IgD-negative memory B cell (primary cell): Measurements from ENCODE around the gene LYPD8. TPM values are rescaled to one million over a fixed set of nuclear protein-coding genes. Genes with fewer than 3 reads are reported as not detected.

Experiments
- H3K27ac Mint-ChIP-seq, 3 donors: one replicate each; pipeline ENCODE4 v1.8.0; 2020 to 2022; ENCODE audit warnings: mild to moderate bottlenecking in 3 of 3, mixed read lengths in 3 of 3, moderate library complexity in 1 of 3
- H3K27me3 Mint-ChIP-seq: one replicate; pipeline ENCODE4 v1.8.0; 2021; ENCODE audit warnings: mixed read lengths
- H3K36me3 Mint-ChIP-seq: one replicate; pipeline ENCODE4 v1.8.0; 2020; ENCODE audit warnings: mild to moderate bottlenecking, mixed read lengths
- H3K4me1 Mint-ChIP-seq, 3 donors: one replicate each; pipeline ENCODE4 v1.8.0; 2020 to 2022; ENCODE audit warnings: mixed read lengths in 3 of 3, mild to moderate bottlenecking in 1 of 3
- H3K4me3 Mint-ChIP-seq, 4 donors: one replicate each; pipeline ENCODE4 v1.8.0; 2020 to 2022; ENCODE audit warnings: mild to moderate bottlenecking in 4 of 4, mixed read lengths in 4 of 4, moderate library complexity in 3 of 4
- H3K9me3 Mint-ChIP-seq, 3 donors: one replicate each; pipeline ENCODE4 v1.8.0; 2020 to 2021; ENCODE audit warnings: mixed read lengths in 3 of 3, mild to moderate bottlenecking in 1 of 3
- polyA plus RNA-seq: library from polyadenylated mRNA; unstranded; fragments of 300-500 nt; fragmentation: Illumina TruSeq; gene quantifications from one replicate; pipeline ENCODE4 v1.2.3, GENCODE V29; 2021

Gene LYPD8
- polyA plus RNA-seq, 1 donor from 2014 or later = not detected

DNA sequence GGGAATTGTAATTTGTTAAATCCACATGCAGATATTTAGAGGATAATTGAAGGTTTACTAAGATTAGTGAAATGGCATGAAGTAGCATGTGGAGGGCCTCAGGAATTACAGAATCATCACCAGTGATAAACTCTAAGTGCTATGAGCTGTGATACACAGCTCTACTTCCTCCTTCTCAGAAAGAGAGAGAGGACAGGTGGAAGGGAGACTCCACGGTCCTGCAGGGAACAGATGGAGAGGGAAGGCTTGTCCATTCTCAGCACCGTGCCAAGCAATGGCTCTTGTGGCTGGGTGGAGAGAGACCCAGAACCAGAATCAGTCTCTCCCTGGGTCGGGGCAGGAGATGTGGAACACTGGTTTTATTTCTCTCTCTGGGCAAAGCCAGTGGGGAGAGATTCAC lies 27.8 kb upstream of the LYPD8 start:
- Mint-ChIP-seq H3K27ac (no peak overlapping the region), H3K36me3 (peaks cover 3% of the 10 kb centered on the region), H3K9me3 (peaks cover 0 to 2% (median 2%) of the 10 kb centered on the region in 3 donors), H3K4me3 (no peak overlapping the region), H3K27me3 (no peaks in the 10 kb centered on the region), H3K4me1 (peaks cover 5 to 25% (median 20%) of the 10 kb centered on the region in 3 donors)

DNA sequence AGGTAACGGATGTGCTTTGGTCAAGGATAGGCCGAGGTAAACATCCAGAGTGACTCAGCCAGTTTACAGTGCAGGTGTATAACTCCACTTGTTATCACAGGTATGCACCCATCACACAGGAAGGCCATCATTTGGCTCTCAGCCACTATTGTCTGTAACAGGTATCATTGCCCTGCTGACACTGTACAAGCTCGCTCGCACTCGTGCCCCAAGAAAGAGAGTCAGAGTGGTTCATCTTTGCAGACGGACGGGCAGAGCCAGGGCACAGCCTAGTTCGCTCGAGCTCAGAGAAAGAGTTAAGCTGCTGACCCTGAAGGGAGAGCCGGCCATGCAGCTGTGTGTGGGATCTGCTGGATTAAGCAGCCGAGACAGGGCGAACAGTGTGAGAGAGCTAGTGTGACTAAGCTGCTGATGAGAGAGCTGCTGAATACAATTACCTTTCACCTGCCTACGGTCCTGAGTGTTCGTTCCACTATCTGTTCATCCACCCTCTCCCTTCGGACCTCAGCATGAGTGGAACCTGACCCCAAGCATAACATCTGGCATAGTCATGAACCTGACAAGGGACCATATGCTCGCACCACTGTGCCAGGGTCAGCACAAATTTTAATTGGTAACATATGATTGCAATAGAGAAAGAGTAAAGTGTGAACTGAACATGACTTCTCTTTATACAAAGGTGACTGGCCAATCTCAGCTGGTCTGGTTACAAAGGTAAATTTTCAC lies 27.0 kb upstream of the LYPD8 start:
- Mint-ChIP-seq H3K36me3 (peaks cover 3% of the 10 kb centered on the region), H3K27me3 (no peaks in the 10 kb centered on the region), H3K27ac (no peak overlapping the region), H3K4me1 (peaks cover 5 to 25% (median 20%) of the 10 kb centered on the region in 3 donors), H3K9me3 (peaks cover 0 to 4% (median 2%) of the 10 kb centered on the region in 3 donors), H3K4me3 (no peak overlapping the region)

DNA sequence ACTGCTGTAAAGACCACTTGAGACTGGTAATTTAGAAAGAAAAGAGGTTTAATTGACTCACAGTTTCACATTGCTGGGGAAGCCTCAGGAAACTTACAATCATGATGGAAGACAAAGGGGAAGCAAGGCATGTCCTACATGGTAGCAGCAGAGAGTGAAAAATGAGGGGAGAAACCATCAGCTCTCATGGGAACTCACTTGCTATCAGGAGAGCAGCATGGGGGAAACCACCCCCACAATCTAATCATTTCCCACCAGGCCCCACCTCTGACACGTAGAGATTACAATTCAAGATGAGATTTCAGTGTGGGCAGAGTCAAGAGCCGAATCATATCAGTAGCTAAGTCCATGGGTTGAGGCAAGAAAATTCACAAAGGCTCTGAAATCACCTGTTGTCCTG lies 23.8 kb upstream of the LYPD8 start:
- Mint-ChIP-seq H3K4me1 (peaks cover 4 to 13% (median 5%) of the 10 kb centered on the region in 3 donors), H3K27me3 (no peaks in the 10 kb centered on the region)

DNA sequence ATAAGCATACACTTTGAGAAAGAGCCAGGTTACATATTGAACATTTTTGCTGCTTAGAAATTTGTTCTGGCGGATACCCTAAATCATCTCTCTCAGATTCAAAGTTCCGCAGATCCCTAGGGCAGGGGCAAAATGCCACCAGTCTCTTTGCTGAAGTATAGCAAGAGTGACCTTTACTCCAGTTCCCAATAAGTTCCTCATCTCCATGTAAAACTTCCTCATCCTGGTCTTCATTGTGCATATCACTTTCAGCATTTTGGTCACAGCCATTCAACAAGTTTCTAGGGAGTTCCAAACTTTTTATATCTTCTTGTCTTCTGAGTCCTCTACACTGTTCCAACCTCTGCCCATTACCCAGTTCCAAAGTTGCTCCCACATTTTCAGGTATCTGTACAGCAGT lies 23.3 kb upstream of the LYPD8 start:
- peaks cover 4 to 13% (median 7%) of the 10 kb centered on the region in 3 donors for H3K4me1 Mint-ChIP-seq
- no peaks in the 10 kb centered on the region for H3K27me3 Mint-ChIP-seq
- H3K27ac Mint-ChIP-seq = no peak overlapping the region
- no peak overlapping the region for H3K4me3 Mint-ChIP-seq
- peaks cover 7 to 14% (median 10%) of the 10 kb centered on the region in 3 donors for H3K9me3 Mint-ChIP-seq
- peaks cover 13% of the 10 kb centered on the region for H3K36me3 Mint-ChIP-seq

More for the DNA sequence above, 23.8 kb upstream of the LYPD8 start:
- Mint-ChIP-seq H3K36me3 (peaks cover 12% of the 10 kb centered on the region), H3K9me3 (peaks cover 7 to 14% (median 10%) of the 10 kb centered on the region in 3 donors), H3K27ac (no peak overlapping the region), H3K4me3 (no peak overlapping the region)

DNA sequence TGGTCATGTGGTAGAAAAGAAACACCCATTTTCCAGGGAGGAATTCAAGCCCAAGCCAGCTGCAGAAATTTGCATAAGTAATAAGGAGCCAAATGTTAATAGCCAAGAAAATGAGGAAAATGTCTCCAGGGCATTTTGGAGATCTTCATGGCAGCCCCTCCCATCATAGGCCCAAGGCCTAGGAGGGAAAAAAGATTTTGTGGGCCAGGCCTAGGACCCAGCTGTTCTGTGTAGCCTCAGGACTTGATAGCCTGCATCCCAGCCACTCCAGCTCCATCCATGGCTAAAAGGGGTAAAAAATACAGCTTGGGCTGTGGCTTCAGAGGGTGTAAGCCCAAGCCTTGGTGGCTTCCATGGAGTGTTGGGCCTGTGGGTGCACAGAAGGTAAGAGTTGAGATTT lies 21.4 kb upstream of the LYPD8 start:
- peaks cover 13% of the 10 kb centered on the region for H3K36me3 Mint-ChIP-seq
- no peak overlapping the region for H3K27ac Mint-ChIP-seq
- no peaks in the 10 kb centered on the region for H3K27me3 Mint-ChIP-seq
- no peak overlapping the region for H3K4me3 Mint-ChIP-seq
- H3K9me3 Mint-ChIP-seq = peaks cover 7 to 14% (median 10%) of the 10 kb centered on the region in 3 donors
- peaks cover 2 to 4% (median 2%) of the 10 kb centered on the region in 3 donors for H3K4me1 Mint-ChIP-seq

DNA sequence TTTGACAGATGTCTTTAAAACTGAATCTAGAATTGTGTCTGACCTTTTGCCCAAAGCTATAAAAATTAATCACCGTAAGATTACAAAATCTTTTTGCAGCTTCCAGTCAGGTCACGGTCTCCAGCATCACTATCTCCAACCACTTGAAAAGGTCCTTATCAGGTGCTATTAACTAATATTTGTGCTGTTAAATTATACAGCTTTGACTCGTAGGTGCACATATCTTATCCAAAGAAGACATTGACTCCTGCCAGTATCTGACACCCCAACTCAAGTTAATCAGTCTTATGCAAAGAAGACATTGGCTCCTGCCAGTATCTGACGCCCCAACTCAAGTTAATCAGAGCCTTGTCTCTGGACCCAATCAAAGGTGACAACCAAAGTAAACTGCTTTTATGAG lies 19.9 kb upstream of the LYPD8 start:
- Mint-ChIP-seq H3K4me3 (no peak overlapping the region), H3K36me3 (peaks cover 10% of the 10 kb centered on the region), H3K4me1 (peaks cover 2 to 4% (median 2%) of the 10 kb centered on the region in 3 donors), H3K27ac (no peak overlapping the region), H3K27me3 (no peaks in the 10 kb centered on the region), H3K9me3 (peaks cover 5 to 12% (median 10%) of the 10 kb centered on the region in 3 donors)

DNA sequence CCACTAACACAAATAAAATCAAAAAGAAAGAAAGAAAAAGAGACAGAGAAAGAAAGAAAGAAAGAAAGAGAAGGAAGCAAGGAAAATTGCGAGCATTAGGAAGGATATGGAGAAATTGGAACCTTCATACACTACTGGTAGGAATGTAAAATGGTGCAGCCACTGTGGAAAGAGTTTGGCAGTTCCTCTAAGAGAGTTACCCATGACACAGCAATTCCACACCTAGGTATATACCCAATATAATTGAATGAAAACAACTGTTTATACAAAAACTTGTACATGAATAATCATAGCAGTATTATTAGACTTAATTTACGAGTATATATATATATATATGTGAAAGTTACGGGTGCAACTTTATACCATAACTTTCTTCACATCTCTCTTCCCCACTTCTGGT lies 4.1 kb upstream of the LYPD8 start:
- no peaks in the 10 kb centered on the region for H3K27me3 Mint-ChIP-seq
- H3K36me3 Mint-ChIP-seq = peaks cover 4% of the 10 kb centered on the region
- H3K27ac Mint-ChIP-seq = no peak overlapping the region
- peaks cover 0 to 2% (median 0%) of the 10 kb centered on the region in 3 donors for H3K4me1 Mint-ChIP-seq
- peaks cover 0 to 4% (median 2%) of the 10 kb centered on the region in 3 donors for H3K9me3 Mint-ChIP-seq
- no peak overlapping the region for H3K4me3 Mint-ChIP-seq

DNA sequence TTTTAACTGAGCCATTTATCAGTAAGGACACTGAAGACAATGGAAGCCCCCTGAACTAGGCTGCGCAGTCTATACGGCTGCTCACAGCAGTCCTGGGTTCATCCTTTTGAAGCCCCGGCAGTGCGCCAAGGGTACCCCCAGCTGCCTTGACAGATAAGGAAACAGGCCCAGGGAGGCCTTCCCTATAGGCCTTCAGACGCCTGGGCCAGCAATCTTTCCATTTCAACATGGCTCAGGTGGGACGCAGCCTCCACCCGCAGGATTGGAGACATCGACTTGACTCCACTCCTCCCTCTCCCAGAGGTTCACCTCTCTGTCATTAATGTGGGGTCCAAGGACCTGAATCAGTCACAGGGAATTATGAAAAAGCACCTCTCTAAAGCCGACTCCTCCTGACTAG lies 2.8 kb upstream of the LYPD8 start:
- no peak overlapping the region for H3K4me3 Mint-ChIP-seq
- peaks cover 0 to 2% (median 0%) of the 10 kb centered on the region in 3 donors for H3K4me1 Mint-ChIP-seq
- no peaks in the 10 kb centered on the region for H3K27me3 Mint-ChIP-seq
- H3K36me3 Mint-ChIP-seq = peaks cover 3% of the 10 kb centered on the region
- no peak overlapping the region for H3K27ac Mint-ChIP-seq
- peaks cover 0 to 4% (median 2%) of the 10 kb centered on the region in 3 donors for H3K9me3 Mint-ChIP-seq

DNA sequence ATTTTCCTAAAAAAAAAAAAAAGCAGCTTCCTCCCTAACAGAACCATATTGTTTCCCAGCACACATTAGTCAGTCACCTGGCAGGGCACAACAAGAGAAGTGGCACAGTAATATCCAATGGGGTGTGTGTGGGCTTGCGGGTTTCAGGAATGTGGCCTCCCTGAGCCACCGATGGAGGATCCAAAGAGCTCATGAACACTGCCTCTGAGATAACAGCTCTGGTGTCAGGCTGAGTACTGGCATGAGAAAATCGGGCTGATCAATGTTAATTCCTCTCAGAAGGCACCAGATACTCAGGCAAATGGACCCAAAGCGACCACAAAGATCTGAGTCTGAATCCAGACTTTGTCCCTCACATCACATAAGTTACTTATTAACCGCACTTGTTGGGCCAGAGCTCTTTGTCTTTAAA lies 2.2 kb upstream of the LYPD8 start:
- H3K27ac Mint-ChIP-seq = no peak overlapping the region
- H3K27me3 Mint-ChIP-seq = no peaks in the 10 kb centered on the region
- H3K36me3 Mint-ChIP-seq = peaks cover 3% of the 10 kb centered on the region
- H3K4me1 Mint-ChIP-seq = peaks cover 0 to 2% (median 0%) of the 10 kb centered on the region in 3 donors
- no peaks in the 10 kb centered on the region for H3K9me3 Mint-ChIP-seq
- no peak overlapping the region for H3K4me3 Mint-ChIP-seq

DNA sequence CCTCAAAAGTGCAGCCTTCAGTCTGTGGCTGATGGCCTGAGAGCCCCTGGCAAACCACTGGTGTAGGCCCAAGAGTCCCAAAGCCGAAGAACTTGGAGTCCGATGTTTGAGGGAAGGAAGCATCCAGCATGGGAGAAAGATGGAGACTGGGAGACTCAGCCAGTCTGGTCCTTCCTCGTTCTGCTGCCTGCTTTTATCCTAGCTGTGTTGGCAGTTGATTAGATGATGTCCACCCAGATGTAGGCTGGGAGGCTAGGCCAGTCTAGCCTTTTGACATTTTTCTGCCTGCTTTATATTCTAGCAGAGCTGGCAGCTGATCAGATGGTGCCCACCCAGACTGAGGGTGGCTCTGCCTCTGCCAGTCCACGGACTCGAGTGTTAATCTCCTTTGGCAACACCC lies 1.1 kb upstream of the LYPD8 start:
- Mint-ChIP-seq H3K4me3 (no peak overlapping the region), H3K9me3 (no peaks in the 10 kb centered on the region), H3K4me1 (peaks cover 3 to 7% (median 5%) of the 10 kb centered on the region in 3 donors)

DNA sequence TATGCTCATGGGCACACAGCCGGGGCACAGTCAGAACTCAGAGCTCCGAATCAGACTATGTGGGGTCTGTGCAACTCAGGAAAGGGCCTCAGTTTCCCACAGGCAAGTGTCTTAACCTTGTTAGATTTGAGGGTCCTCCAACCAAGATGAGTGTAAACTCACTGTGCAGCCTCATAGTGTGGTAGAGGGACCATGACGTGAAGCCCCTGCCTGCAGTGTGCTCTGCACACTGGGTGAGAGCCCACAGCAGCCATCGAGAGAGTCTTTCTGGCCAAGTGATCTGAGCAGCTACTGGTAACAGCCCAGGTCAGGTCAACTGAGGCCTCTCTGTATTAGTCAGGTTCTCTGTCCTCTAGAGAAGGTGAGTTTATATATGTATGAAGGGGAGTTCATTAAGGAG lies 592 bp upstream of the LYPD8 start:
- Mint-ChIP-seq H3K9me3 (no peaks in the 10 kb centered on the region), H3K27ac (no peak overlapping the region), H3K4me1 (peaks cover 8 to 10% (median 9%) of the 10 kb centered on the region in 3 donors), H3K27me3 (no peaks in the 10 kb centered on the region), H3K36me3 (no peaks in the 10 kb centered on the region), H3K4me3 (no peak overlapping the region)

More for the DNA sequence above, 1.1 kb upstream of the LYPD8 start:
- Mint-ChIP-seq H3K27ac (no peak overlapping the region), H3K36me3 (peaks cover 3% of the 10 kb centered on the region), H3K27me3 (no peaks in the 10 kb centered on the region)

DNA sequence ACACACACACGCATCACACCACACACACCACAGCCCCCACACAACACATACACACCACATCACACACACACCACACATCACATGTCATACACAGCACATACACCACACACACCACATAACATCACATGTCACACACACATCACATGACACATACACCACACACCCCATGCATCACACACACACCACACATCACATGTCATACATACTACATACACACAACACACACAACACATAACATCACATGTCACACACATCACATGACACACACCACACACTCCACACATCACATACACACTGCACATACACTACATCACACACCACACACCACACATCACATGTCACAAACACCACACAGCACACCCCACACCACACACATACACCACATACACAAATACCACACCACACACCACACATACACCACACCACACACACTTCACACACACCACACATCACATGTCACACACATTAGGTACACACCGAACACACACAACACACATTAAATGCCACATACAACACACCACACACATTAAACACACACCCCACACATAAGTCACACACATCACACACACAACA lies 1.8 kb downstream of the LYPD8 start:
- Mint-ChIP-seq H3K4me3 (no peak overlapping the region), H3K4me1 (peaks cover 11 to 18% (median 15%) of the 10 kb centered on the region in 3 donors), H3K27ac (no peak overlapping the region), H3K36me3 (no peaks in the 10 kb centered on the region), H3K9me3 (no peaks in the 10 kb centered on the region), H3K27me3 (no peaks in the 10 kb centered on the region)

DNA sequence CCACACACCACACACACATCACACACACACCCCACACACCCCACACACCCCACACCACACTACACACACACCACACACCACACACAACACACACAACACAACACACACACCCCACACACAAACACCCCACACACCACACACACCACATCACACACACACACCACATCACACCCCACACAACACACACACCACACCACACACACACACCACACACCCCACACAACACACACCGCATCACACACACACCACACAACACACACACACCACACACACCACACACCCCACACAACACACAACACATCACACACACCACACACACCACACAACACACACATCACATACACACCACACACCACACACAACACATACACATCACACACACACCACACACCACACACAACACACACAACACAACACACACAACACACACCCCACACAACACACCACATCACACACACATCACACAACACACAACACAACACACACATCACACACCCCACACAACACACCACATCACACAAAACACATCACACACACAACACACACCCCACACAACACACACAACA lies 2.4 kb downstream of the LYPD8 start:
- no peaks in the 10 kb centered on the region for H3K9me3 Mint-ChIP-seq
- no peak overlapping the region for H3K27ac Mint-ChIP-seq
- H3K4me3 Mint-ChIP-seq = no peak overlapping the region
- no peaks in the 10 kb centered on the region for H3K36me3 Mint-ChIP-seq
- H3K4me1 Mint-ChIP-seq = peaks cover 11 to 18% (median 15%) of the 10 kb centered on the region in 3 donors
- H3K27me3 Mint-ChIP-seq = no peaks in the 10 kb centered on the region

DNA sequence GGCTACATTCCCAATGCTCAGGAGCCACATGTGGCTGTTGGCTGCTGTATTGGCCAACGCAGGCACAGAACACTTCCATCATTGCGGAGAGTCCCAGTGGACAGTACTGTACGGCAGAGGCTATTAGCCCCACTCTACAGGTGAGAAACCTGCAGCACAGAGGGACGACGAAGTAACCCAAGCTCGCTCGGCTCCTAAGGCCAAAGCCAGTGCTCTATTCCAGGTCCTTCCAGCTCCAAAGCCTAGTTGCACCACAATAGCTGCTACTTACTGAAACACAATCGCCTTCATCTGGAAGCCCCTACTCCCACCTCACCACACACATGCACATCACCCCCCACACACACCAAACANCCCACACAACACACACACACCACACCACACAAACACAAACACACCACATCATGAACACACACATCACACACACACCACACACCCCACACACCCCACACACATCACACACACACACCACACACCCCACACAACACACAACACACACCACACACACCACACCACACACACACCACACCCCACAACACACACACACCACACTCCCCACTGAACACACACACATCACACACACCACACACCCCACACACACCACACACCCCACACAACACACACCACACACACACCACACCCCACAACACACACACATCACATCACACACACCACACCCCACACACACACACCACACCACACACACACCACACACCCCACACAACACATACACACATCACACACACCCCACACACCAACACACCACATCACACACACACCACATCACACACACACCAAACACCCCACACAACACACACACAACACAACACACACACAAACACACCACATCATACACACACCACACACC lies 3.2 kb downstream of the LYPD8 start:
- Mint-ChIP-seq H3K4me3 (no peak overlapping the region), H3K9me3 (no peaks in the 10 kb centered on the region), H3K4me1 (peaks cover 11 to 18% (median 15%) of the 10 kb centered on the region in 3 donors), H3K27ac (peak overlapping the region in 1 of 3 donors; percentile 39), H3K27me3 (no peaks in the 10 kb centered on the region), H3K36me3 (no peaks in the 10 kb centered on the region)

DNA sequence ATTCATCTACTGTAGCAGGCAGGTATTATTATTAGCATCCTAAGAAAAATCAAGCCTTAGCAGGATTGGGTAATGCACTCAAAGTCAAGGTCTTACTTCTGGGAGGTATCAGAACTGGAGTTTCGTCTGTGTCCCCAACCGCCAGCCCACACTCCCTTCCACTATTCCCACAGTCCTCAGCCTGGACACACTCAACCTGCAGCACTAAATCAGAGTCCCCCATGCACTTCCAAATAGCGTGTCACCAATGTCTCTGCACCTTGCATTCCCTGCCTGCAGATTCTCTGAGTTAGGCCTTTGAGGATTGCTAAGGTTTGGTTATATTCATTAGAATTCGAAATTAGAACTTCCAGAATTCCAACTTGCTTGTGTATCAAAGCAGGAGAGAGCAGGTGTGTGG lies 3.9 kb downstream of the LYPD8 start:
- Mint-ChIP-seq H3K27me3 (no peaks in the 10 kb centered on the region), H3K27ac (no peak overlapping the region), H3K9me3 (no peaks in the 10 kb centered on the region), H3K36me3 (no peaks in the 10 kb centered on the region), H3K4me1 (peaks cover 11 to 18% (median 15%) of the 10 kb centered on the region in 3 donors), H3K4me3 (peak overlapping the region in 2 of 4 donors; percentile 60 to 66)
